Astrocyte (in vitro differentiated cells and primary cell): Measurements from ENCODE around the gene USP31.

Source experiments
- EZH2 ChIP-seq: IDR thresholded peaks from 2 replicates; pipeline ENCODE4 v1.6.1; 2012; ENCODE audit warnings: mild to moderate bottlenecking, low read length, inconsistent platforms; ENCODE audit not compliant: insufficient read depth
- TF ChIP-seq, protein P1 (sequence below): IDR thresholded peaks from 2 replicates; pipeline ENCODE4 v1.5.1; 2011; ENCODE audit warnings: low read depth, mild to moderate bottlenecking, inconsistent platforms, low read length, moderate library complexity; ENCODE audit not compliant: insufficient read depth

- no peak for TF ChIP-seq EZH2
- TF ChIP-seq, protein P1, sequence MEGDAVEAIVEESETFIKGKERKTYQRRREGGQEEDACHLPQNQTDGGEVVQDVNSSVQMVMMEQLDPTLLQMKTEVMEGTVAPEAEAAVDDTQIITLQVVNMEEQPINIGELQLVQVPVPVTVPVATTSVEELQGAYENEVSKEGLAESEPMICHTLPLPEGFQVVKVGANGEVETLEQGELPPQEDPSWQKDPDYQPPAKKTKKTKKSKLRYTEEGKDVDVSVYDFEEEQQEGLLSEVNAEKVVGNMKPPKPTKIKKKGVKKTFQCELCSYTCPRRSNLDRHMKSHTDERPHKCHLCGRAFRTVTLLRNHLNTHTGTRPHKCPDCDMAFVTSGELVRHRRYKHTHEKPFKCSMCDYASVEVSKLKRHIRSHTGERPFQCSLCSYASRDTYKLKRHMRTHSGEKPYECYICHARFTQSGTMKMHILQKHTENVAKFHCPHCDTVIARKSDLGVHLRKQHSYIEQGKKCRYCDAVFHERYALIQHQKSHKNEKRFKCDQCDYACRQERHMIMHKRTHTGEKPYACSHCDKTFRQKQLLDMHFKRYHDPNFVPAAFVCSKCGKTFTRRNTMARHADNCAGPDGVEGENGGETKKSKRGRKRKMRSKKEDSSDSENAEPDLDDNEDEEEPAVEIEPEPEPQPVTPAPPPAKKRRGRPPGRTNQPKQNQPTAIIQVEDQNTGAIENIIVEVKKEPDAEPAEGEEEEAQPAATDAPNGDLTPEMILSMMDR = no peak
Measured at GRCh38 chr16:23188911-23189310, 39.7 kb upstream of the USP31 start.
